Measurements from ENCODE around the gene KIAA0753.

DNA sequence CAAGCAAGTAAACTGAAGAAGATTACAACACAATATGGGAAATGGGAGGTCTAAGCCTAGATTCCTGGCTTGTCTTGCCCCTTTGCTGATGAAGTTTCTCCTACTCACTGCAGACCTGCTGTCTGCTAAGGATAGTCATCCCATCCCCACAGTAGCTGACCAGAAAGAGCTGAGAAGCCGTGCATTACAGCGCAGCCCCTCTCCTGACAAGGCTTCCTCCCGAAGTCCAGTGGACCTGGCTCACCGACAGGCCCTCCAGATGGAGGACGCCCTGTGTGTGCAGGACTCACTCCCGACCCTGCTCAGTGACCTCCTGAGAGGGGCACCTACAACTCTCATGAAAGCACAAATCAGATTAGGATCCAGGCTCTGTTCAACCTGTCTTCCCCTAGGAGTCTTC is 35.4 kb downstream of the KIAA0753 start:
- no peak for TF ChIP-seq EZH2 (optimal IDR thresholded peaks at IDR 0.05; ENCODE audit: low read depth, low read length)
- TF ChIP-seq, protein P1, sequence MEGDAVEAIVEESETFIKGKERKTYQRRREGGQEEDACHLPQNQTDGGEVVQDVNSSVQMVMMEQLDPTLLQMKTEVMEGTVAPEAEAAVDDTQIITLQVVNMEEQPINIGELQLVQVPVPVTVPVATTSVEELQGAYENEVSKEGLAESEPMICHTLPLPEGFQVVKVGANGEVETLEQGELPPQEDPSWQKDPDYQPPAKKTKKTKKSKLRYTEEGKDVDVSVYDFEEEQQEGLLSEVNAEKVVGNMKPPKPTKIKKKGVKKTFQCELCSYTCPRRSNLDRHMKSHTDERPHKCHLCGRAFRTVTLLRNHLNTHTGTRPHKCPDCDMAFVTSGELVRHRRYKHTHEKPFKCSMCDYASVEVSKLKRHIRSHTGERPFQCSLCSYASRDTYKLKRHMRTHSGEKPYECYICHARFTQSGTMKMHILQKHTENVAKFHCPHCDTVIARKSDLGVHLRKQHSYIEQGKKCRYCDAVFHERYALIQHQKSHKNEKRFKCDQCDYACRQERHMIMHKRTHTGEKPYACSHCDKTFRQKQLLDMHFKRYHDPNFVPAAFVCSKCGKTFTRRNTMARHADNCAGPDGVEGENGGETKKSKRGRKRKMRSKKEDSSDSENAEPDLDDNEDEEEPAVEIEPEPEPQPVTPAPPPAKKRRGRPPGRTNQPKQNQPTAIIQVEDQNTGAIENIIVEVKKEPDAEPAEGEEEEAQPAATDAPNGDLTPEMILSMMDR (IDR thresholded peaks at IDR 0.05; ENCODE audit: low read length), result no peak

All from MM.1S (cell line).